ENCODE measurements around the gene SH3D19.

Gene SH3D19, protein sequence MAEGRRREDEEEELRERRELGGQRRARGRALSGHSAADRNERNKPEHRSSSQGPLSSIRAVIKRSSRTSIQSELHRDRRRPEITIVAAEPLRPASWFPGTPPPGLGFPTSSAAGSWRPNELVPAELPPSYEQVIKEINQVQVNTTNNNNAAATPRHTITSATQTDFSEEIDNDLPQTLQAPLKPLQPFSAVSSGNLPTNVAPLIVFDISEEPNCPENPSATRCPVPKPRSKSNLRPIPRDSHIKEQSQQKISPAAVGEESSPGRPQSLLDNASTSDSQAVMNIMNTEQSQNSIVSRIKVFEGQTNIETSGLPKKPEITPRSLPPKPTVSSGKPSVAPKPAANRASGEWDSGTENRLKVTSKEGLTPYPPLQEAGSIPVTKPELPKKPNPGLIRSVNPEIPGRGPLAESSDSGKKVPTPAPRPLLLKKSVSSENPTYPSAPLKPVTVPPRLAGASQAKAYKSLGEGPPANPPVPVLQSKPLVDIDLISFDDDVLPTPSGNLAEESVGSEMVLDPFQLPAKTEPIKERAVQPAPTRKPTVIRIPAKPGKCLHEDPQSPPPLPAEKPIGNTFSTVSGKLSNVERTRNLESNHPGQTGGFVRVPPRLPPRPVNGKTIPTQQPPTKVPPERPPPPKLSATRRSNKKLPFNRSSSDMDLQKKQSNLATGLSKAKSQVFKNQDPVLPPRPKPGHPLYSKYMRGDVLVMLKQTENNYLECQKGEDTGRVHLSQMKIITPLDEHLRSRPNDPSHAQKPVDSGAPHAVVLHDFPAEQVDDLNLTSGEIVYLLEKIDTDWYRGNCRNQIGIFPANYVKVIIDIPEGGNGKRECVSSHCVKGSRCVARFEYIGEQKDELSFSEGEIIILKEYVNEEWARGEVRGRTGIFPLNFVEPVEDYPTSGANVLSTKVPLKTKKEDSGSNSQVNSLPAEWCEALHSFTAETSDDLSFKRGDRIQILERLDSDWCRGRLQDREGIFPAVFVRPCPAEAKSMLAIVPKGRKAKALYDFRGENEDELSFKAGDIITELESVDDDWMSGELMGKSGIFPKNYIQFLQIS

DNA sequence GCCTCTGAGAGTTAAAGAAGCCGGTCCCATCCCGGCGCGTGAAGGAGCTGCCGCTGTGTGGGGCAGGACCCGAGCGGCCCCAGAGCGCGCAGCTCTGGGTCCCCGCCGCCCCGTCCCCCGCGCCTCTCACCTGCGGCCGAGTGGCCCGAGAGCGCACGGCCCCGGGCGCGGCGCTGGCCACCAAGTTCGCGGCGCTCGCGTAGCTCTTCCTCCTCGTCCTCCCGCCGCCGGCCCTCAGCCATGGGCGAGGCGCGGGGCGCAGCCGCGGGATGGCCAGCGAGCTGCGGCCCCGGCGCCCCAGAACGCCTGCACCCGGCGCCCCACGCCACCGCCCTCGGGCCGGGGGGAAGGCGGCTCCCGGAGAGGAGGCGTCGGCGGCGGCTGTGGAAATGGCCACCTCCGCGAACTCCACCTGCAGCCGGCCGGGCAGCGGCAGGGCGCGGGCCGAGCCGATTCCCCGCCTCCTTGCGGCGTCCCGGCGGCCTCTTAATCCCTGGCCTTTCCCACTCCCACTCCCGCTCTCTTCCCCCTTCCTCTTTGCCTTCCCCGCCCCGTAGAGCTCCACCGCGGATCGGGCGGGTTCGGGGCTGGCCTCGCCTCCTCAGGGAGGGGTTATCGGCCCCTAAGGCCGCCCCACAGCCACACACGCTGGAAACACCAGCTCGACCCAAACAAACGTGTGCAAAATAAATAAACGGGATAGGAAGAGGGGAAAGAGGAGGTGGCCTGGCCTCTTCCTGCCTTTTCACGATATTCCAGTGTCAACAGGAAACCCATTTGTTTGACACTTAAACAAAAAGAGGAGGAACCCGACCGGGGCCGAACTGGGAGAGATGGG lies at the start of gene SH3D19:
Gene SH3D19, minus strand, starts transcription at position 495 of the 838 bp plus-strand sequence. Its CDS starts 253 bp downstream, at position 242.
- DNase-seq (ENCODE audit: low spot score): peak; percentile 68

DNA sequence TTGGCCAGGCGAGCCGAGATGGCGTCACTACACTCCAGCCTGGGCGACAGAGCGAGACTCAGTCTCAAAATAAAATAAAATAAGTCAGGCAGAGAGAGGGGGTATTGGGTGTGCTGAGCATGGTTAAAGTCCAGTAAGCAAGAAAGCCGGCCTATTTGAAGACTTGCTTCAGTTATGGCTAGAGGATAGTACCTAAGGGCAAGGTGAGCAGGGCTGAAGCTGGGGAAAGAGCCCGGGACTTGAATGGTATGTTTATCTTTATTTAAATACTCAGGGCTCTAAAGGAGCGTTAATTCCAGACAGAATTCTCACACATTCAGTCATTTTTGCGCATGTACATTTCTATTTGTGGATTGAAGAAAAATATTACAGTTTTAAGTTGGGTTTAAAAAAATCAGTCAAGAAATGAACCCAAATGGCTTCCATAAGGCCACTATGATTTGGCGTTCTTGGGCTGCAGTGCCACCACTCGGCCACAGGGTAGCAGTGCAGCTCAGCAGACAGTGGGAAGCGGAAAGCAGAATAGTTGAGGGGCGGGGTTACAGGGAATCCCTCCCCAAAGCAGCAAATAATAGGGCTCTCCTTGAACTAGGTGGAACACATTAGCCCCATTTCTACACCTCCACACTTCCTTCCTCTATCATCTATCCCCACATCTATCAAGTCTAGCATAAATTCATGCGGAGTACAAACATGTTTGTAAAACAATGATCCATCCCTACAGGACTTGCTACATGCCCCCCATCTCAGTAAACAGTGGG lies 37.2 kb upstream of the SH3D19 start:
- DNase-seq (ENCODE audit: low spot score): peak; percentile 87

DNA sequence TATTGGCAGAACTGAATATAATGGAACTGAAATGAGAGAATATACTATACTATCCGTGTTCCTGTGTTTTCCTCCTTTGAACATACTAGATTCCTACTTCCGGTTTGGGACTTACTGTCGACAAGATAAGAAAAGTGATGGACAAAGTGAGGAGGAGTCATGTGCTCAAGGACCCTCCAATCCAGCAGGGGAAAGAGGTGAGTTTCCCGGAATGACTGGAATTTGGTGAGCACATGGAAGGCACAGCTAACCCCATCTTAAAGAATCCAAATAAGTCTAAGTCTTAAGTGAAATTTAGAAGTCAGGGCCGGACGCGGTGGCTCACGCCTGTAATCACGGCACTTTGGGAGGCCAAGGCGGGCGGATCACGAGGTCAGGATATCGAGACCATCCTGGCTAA lies 36.6 kb upstream of the SH3D19 start:
- no peak for DNase-seq (ENCODE audit: low spot score)

DNA sequence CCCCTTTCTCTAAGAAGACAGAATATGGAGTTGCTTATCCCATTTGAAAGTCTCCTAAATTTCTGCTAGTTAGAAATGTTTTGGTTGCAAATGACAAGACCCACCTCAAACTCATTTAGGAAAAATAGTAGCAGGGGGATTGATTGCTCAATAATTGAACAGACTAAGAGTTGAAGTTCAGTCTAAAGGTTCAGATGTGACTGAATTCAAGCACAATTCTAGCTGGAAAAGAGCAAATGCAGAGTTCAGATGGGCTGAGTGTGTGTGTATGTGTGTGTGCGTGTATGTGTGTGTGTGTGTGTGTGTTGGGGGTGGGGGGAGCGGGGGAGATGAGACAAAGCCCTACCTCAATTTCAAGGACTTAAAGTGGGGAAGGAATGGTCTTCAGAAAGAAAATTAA lies 35.7 kb upstream of the SH3D19 start:
- DNase-seq (ENCODE audit: low spot score): no peak

DNA sequence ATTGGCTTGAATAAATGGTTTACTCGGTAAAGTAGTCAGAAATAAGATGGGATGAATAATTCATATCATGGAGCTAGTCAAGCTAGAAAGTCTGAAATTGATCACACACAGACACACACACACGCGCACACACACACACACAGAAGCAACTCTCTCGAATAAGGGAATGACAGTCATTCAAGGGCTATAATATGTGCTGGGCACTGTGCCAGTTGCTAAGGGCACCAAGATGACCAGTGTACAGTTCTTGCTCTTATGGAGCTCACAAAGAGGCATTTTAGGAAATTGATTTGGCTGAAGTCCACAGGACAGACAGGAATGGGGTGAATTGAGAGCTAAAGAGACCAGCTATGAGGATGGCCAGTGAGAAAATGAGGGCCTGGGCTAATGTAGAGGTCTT lies 34.2 kb upstream of the SH3D19 start:
- DNase-seq (ENCODE audit: low spot score): no peak

DNA sequence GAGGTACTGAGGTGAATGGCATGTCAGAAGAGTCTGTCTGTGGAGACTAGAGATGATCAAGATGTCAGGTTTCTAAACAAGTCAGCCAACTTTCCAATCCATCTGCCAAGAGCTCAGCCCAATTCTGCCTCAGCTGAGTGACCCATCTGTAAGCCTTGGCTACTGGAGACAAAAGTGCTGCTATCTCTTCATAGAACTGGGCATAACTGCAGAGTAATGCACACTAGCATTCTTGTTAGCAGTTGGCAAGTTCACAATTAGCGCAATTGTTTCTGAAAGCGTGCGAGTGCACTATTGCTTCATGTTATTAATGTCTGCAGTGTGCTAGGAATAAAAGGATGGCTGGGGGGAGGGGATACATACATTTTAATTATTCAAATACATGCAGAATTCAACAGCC lies 32.9 kb upstream of the SH3D19 start:
- no peak for DNase-seq (ENCODE audit: low spot score)

DNA sequence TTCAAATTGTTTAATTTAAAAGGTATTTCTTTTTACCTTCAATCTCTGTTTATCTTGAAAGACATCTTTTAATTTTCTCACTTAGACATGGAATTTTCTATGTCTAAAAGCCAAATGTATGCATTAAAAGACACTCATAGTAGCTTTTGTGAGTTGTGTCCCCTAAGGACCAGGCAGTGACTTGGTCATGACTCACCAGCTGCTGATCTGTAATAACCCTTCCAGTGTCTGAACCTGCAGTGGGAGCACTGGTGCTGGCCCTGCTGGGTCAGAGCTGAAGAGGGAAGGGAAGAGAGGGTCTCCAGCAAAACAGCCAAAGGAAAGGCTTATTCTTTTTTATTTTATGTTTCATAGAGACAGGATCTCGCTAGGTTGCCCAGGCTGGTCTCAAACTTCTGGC lies 31.1 kb upstream of the SH3D19 start:
- no peak for DNase-seq (ENCODE audit: low spot score)

DNA sequence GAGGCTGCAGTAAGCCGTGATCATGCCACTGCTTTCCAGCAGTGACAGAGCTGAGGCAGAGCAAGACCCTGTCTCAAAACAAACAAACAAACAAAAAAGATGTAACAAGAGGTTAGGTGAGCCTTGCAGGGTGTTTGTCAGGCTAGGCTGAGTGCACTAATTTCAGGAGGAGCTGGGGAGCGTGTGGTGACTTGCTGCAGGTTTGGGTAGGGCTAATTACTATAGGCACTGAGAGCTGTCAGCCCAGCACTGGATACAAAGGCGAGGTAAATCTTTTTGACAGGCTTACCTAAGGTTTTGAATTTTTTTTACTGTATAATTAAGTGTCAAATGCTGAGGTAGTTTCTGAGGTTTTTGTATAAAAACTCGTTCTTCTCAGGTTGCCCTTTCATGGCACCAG lies 29.8 kb upstream of the SH3D19 start:
- no peak for DNase-seq (ENCODE audit: low spot score)

DNA sequence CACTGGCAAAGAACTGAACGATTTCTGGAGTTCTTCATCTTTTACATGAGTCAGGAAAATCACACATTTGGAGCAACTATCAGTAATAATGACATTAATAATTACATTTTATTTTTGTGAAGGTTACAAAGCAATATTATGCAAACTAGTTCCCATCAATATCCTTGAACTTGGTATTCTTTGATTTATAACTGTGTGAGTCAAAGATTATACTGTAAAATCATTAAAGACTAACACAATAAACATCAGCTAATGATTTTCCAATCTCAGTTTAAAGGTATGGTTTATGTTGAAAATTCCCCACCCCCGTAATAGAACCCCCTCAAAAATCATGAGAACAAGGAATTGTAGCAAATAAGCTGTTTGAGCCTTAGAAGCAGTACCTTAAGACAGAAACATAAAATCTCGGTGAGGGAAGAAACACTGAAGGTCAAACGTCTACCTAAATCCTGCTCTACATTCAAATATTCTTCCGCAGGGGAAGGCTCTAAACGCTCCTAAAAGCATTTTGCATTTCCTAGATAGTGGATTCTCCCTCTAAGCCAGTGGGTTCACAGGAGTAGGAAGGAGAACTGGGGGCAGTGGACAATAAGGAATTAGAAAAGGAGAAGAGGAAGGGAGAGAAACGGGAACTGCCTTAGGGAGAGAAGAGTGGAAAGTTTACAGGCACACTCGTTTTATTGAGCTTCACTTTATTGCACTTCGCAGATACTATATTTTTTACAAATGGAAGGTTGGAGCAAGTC lies 22.3 kb upstream of the SH3D19 start:
- no peak for DNase-seq (ENCODE audit: low spot score)

DNA sequence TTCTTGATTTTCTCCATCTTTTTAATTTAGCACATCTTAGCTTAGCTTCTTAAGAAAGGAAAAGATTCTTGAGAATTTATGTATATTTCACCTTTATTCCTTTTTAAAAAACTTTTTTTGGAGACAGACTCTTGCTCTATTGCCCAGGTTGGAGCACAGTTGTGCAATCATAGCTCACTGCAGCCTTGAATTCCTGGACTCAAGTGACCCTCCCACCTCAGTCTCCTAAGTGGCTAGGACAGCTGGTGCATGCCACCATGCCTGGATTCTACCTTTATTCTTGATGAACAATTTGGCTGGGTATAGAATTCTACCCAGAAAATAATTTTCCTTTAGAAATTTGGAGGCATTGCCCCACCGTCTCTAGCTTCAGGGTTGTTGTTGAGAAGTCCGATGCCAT lies 19.5 kb upstream of the SH3D19 start:
- DNase-seq (ENCODE audit: low spot score): no peak

DNA sequence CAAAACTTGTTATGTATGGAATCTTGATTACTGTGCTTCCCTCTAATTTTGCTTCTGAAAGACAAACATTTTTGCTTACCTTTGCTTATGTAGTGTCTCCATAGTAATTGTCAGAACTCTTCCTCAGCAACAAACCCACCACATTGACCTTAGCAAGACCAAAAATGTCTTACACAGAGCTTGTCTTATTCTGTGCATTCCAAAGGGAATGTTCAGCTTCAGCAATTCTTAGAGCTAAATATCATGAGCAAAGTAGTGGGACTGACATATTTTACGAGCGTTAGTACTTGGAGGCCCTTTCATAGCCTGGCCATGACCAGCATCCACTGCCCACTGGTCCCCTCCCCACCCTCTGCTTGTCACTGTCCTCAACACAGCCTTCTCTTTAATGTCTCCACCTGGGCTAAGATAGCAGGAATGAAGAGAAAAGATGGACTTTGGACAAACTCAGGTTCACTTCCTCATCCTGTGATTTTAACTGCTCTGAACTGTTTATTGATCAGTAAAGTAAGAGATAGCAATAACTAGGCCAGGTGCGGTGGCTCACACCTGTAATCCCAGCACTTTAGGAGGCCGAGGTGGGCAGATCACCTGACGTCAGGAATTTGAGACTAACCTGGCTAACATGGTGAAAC lies 15.5 kb upstream of the SH3D19 start:
- DNase-seq (ENCODE audit: low spot score): no peak

DNA sequence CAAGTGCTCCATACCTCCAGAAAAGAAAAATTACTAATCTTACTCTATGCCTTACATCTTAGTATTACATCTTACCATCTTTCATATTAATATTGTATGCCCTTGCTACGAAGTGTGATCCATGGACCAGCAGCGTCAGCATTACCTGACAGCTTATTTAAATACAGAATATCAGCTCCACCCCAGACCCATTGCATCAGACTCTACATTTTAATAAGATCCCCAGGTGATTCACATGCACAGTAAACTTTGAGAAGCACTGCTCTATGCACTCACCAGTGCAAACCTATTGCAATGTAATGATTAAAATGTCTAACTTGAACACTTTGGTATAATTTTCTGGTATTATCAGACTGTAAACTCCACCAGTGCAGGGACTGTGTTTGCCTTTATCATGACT lies 14.1 kb upstream of the SH3D19 start:
- DNase-seq (ENCODE audit: low spot score): no peak

DNA sequence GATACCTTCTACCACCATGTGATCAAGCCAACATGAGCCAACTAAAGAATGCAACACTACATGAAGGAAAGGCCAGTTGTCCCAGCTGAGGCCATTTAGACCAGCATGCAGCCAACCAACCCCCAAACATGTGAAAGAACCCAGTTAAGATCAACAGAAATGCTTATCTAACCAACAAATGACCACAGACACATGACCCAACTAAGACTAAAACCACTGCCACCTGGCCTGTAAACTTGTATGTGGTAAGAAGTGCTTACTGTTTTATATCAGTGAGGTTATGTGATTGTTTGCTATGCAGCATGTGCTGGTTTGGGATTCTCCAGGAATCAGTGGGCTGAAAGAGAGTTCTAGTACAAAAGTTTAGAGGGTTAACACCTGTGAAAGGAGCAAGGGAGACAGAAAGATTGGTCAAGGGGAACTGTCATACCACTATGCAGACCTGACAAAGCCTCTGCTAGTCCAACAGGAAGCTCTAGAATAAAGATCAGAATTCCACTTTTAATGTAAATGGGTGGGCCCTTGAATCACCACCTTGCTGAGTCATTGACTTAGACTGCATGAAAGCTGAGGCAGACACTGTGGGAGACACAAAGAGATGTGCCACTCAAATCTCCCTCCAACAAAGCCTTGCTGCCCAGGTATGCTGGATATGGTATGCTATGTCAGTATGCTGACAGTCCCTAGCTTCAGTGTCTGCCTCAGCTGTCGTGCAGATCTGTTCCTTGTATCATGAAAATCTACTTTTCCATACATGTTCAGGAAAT lies 6.1 kb upstream of the SH3D19 start:
- no peak for DNase-seq (ENCODE audit: low spot score)

DNA sequence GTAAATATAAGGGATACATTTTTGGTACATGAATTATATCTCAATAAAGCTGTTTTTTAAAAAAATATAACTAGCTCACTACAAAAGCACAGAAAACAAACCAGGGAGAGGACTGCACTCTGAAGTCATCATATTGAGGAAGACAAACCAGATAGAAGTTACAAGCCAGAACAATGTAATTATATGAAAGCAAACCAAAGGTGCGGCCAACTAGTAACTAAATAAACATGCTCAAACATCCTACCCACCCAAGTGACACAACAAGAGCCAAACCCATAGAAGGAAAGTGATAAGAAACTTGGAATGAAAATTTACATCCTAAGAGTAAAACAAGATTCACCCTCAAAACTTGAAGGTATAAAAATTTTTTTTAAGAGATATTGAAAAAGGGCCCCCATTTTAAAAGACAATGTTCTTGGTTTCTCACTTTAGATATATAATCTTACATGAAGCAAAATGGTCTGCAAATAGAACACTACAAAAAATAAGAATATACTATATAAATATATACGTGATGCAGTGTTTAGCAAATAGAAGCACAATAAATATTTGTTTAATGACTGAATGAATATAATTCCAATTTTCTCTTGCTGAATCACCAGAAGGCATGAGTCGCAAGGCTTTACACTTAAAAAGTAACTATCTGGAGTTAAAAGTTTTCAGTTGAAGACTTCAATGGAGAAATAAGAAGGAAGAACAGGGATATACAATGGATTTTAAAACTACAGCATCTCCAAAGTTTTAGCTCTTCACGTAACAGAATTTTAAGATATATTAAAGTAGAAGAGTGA lies 4.0 kb upstream of the SH3D19 start:
- DNase-seq (ENCODE audit: low spot score): no peak

DNA sequence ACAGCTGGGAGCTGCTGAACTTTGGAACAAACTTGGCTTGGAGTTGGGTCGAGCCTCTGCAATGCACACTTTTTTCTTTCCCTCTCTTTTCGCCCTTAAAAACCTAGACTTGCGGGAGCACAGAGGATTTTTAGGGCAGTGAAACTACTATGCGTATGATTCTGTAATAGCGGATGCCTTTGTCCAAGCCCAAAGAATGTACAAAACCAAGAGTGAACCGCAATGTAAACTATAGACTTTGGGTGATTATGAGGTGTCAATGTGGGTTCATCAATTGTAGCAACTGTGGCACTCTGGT lies 493 bp upstream of the SH3D19 start:
- no peak for DNase-seq (ENCODE audit: low spot score)

DNA sequence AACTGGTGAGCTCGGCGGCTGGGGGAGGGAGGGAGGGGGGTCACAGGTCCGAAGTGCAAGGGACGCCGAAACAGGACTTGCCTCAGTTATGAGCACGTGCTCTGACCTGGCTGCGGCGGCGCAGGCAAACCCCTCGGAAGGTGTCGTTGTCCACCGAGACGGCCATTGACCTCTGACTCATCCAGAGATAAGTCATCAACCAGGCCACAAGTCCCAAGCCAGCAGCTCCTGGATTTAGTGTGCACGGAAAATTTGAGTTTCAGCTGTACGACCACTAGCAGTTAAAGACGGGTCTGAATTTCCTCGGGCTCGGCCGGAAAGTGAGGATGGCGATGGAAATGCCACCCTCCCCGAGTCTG lies 674 bp downstream of the SH3D19 start:
- DNase-seq (ENCODE audit: low spot score): no peak

DNA sequence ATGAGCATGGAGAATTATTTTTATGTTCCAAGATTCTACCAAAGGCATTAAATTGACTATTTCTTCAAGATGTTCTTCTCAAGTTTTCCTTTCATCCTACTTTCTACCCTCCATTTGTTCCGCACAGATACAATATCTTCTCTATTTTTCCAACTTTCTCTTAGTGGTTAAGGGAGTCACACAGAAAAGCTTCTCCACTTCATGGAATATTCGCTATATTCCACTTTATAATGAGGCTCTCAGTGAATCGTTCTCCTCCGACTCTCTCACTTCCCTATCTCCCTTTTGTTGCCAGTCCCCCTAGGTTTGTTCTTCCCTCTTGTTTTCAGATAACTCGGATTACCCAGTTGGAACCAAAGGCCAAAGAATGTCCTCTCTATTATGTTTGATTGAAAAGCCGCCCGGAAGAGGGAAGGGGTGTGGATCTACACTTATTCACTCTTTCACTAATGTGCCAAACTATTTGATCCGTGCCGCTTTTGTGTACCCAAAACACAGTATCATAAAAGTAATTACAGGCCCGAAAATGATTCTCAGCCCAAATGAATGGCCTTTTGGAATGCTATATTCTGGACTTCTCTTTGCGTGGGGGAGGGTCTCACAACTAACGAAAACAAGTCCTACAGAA lies 1.2 kb downstream of the SH3D19 start:
- no peak for DNase-seq (ENCODE audit: low spot score)

DNA sequence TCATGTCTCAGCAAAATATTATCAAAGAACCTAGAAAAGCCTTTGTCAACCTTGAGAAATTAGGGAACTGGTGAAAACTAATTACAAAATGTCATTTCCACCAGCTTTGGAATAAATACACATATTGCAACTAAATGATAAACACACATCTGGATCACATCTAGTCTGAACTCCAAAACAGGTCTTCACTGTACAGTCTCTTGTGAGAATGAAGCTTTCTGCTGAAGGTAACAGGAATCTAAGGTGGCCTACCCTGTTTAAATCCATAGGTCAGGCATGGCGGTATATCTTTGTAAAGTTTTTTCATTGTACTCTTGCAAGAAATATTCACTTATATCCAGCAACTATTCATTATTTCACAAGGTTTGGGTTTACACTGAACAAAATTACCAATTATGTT lies 1.7 kb downstream of the SH3D19 start:
- no peak for DNase-seq (ENCODE audit: low spot score)

All from D341Med (cell line).